ENCODE measurements around the gene AADACL4.

DNA sequence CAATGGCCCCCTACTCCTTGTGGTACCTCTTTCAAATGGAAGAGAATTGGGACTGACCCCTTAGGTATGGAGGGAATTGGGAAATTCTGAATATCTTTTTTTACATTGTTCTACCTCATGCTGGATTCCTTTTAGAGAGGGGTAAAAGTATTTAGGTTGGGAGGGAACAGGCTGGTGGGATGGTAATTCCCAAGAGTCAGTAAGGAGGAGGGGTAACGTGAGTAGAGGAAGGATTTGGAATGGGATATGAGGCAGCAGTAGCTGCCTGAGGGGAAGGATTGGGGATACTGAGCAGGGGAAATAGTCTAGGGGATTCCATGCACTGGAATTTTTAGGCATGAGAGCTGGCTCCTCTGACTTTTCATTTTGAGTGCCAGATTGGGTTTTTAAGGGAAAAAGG lies 68.2 kb downstream of the AADACL4 start:
- TF ChIP-seq, protein P1, sequence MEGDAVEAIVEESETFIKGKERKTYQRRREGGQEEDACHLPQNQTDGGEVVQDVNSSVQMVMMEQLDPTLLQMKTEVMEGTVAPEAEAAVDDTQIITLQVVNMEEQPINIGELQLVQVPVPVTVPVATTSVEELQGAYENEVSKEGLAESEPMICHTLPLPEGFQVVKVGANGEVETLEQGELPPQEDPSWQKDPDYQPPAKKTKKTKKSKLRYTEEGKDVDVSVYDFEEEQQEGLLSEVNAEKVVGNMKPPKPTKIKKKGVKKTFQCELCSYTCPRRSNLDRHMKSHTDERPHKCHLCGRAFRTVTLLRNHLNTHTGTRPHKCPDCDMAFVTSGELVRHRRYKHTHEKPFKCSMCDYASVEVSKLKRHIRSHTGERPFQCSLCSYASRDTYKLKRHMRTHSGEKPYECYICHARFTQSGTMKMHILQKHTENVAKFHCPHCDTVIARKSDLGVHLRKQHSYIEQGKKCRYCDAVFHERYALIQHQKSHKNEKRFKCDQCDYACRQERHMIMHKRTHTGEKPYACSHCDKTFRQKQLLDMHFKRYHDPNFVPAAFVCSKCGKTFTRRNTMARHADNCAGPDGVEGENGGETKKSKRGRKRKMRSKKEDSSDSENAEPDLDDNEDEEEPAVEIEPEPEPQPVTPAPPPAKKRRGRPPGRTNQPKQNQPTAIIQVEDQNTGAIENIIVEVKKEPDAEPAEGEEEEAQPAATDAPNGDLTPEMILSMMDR (IDR thresholded peaks at IDR 0.05; ENCODE audit: borderline replicate concordance, extremely low read depth, low read length, poor library complexity, severe bottlenecking) = no peak
- TF ChIP-seq EZH2 (IDR thresholded peaks at IDR 0.05; ENCODE audit: borderline replicate concordance, low read depth, low read length, severe bottlenecking) = no peak
